ENCODE data around the gene NOP16. TPM values are rescaled to one million over a fixed set of nuclear protein-coding genes. Genes with fewer than 3 reads are reported as not detected.
A peak's percentile ranks its signal among the peaks of the same experiment; 100 is the strongest.

NOP16 gene
- total RNA-seq, 1 experiment from 2014 or later, result 103 TPM

DNA sequence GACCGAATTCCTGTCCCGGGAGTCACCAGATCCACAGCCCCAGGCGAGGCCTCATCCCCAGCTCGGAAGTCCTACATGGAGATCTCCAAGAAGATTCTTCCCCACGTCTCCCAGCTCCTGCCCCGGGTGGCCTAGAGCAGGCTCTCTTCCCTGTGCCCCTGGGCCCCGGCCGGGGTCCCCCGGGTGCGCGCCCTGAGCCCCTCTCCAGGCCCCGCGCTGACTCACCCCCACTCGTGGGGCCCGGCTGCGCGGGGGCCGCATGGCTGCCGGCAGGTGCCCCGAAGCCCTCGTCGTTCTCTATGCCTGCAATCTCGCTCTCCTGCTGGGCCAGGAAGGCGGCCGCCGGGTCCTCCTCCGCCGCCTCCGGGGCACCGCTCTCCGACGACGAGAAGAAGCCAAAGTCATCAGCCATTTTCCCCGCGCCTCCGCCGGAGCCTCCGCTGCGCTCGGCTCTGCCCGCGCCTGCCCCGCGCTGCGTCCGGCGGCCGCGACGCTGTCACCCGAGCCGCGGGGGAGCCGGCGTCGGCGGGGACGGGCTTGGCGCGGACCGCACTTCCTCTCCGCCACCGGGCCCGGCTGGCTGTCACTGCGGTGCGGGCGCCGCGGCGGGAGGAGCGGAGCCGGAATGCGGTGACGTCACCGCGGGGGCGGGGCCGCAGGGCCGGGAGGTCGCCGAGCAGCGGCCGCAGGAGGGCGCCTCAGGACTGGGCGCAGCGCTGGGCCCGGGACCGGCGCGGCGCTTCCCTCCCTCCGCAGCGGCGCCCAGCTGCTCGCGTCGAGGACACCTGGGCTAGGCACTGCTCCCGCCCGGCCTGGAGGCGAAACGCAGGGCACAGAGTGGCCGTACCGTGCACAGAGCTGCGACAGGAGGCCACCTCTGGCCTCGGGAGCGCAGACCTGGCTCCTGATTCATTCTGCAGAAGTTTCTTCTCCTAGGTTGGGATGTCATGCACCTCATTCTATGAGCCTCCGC, 27.8 kb upstream of the NOP16 start, which contains the start of gene CLTB:
Gene CLTB, minus strand, starts transcription at position 588 of the 973 bp plus-strand sequence. Its CDS starts 176 bp downstream, at position 412.
- ATAC-seq, result peak; percentile 83
- Histone ChIP-seq H3K4me2 (ENCODE audit: low read length) (peak within 1 kb of the TSS; percentile 92), H3K27ac (ENCODE audit: low read length) (peak within 1 kb of the TSS; percentile 69), H3K9me2 (replicated peaks; ENCODE audit: low read length) (no peaks in the 10 kb centered on the region), H3K9me3 (ENCODE audit: low read length) (no peaks in the 10 kb centered on the region), H3K4me3 (ENCODE audit: low read length) (peak within 1 kb of the TSS; percentile 94), H2AFZ (ENCODE audit: low read length) (peak within 1 kb of the TSS; percentile 82), H4K20me1 (ENCODE audit: low read length) (peaks cover 13% of the 10 kb centered on the region; the same call in 1 of the 2 replicates), H3K36me3 (ENCODE audit: low read depth, low read length) (no peaks in the 10 kb centered on the region), H3K4me1 (ENCODE audit: insufficient read depth, low read length) (peaks cover 59% of the 10 kb centered on the region), H3F3A (ENCODE audit: low read length, unreplicated experiment) (no peaks in the 10 kb centered on the region), H3K27me3 (ENCODE audit: low read length) (no peaks in the 10 kb centered on the region), H3K9ac (ENCODE audit: low read length) (peak within 1 kb of the TSS; percentile 85), H3K79me2 (ENCODE audit: low read length) (peaks cover 45% of the 10 kb centered on the region)
- ChIA-PET POLR2A (ENCODE audit: unreplicated experiment) (interaction anchor here (0.6 kb wide), 2 partner anchors 10 to 122 kb away, joined by 3 read pairs; no protein-coding TSS in a partner anchor), CTCF (interaction anchor here (0.6 to 1.7 kb wide), 7 partner anchors 11 to 185 kb away, joined by 3 to 14 read pairs (median 5); partner anchors contain the start of gene FAF2)
- TF ChIP-seq EZH2 (IDR thresholded peaks at IDR 0.05; ENCODE audit: low read length, unreplicated experiment), result no peak
- no peak for TF ChIP-seq EZH2phosphoT487 (IDR thresholded peaks at IDR 0.05; ENCODE audit: borderline replicate concordance, low read length)
- TF ChIP-seq, protein P1, sequence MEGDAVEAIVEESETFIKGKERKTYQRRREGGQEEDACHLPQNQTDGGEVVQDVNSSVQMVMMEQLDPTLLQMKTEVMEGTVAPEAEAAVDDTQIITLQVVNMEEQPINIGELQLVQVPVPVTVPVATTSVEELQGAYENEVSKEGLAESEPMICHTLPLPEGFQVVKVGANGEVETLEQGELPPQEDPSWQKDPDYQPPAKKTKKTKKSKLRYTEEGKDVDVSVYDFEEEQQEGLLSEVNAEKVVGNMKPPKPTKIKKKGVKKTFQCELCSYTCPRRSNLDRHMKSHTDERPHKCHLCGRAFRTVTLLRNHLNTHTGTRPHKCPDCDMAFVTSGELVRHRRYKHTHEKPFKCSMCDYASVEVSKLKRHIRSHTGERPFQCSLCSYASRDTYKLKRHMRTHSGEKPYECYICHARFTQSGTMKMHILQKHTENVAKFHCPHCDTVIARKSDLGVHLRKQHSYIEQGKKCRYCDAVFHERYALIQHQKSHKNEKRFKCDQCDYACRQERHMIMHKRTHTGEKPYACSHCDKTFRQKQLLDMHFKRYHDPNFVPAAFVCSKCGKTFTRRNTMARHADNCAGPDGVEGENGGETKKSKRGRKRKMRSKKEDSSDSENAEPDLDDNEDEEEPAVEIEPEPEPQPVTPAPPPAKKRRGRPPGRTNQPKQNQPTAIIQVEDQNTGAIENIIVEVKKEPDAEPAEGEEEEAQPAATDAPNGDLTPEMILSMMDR (conservative IDR thresholded peaks at IDR 0.05; ENCODE audit: low read depth, low read length), result peak; percentile 58
- BruUV-seq (replicated peaks), result no TSS peak
- intact Hi-C loops (cut with micrococcal nuclease), result loop anchor here (1.0 to 2.0 kb wide), 5 partner anchors 32 to 155 kb away; partner anchors contain the start of genes FAF2, KIAA1191 and RNF44
- DNase-seq, result peak; percentile 93

DNA sequence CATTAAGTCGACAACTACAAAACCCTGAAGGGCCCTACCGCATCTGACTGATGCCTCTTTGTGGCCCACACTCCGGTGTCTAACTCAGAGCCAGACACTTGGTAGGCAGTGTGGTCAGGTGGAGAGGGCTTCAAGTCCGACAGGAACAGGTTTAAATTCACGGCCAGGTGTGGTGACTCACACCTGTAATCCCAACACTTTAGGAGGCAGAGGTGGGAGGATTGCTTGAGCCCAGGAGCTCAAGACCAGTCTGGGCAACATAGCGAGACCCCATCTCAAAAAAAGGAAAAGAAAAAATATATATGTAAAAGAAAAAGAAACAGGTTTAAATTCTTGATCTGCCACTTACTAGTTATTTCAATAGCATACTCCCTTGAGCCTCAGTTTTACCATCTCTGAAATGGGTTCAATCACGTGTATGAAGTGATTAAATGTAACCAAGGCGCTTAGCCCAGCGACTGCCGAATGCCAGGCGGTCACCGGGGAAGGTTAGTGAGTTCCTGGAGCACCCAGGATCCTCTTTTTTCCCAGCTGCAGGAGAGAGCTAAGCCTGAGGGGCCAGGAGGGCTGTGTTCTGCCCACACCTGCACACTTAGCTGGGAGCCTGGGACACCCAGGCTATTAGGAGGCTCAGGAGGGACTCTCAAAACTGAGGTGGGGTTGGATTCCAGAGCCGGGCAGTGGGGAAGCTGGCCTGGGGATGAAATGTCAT, 27.0 kb upstream of the NOP16 start:
- Histone ChIP-seq H2AFZ (ENCODE audit: low read length) (peak overlapping the region; percentile 82; the same call in 1 of the 2 replicates), H3F3A (ENCODE audit: low read length, unreplicated experiment) (no peaks in the 10 kb centered on the region), H3K27me3 (ENCODE audit: low read length) (no peaks in the 10 kb centered on the region), H3K4me3 (ENCODE audit: low read length) (peak overlapping the region; percentile 94), H3K4me1 (ENCODE audit: insufficient read depth, low read length) (peaks cover 68% of the 10 kb centered on the region), H3K27ac (ENCODE audit: low read length) (peak overlapping the region; percentile 69), H3K4me2 (ENCODE audit: low read length) (peak overlapping the region; percentile 92), H3K9me3 (ENCODE audit: low read length) (no peaks in the 10 kb centered on the region), H3K9ac (ENCODE audit: low read length) (peak overlapping the region; percentile 85), H3K9me2 (replicated peaks; ENCODE audit: low read length) (no peaks in the 10 kb centered on the region), H4K20me1 (ENCODE audit: low read length) (peaks cover 16% of the 10 kb centered on the region; the same call in 1 of the 2 replicates), H3K79me2 (ENCODE audit: low read length) (peaks cover 51% of the 10 kb centered on the region), H3K36me3 (ENCODE audit: low read depth, low read length) (no peaks in the 10 kb centered on the region)
- intact Hi-C loops (cut with micrococcal nuclease), result loop anchor here (2.0 kb wide), 1 partner anchor 55 kb away; the partner anchor contains the start of gene KIAA1191
- TSS peak; percentile 47 for BruUV-seq (replicated peaks)
- DNase-seq (peak; percentile 67), ATAC-seq (no peak)
- ChIA-PET CTCF (interaction anchor here (0.6 to 1.4 kb wide), 2 partner anchors 32 to 186 kb away, joined by 4 to 5 read pairs; no protein-coding TSS in a partner anchor), POLR2A (ENCODE audit: unreplicated experiment) (interaction anchor here (0.6 kb wide), 2 partner anchors 9 to 123 kb away, joined by 3 read pairs; no protein-coding TSS in a partner anchor)
- TF ChIP-seq EZH2 (IDR thresholded peaks at IDR 0.05; ENCODE audit: low read length, unreplicated experiment) (no peak), EZH2phosphoT487 (IDR thresholded peaks at IDR 0.05; ENCODE audit: borderline replicate concordance, low read length) (no peak)
- TF ChIP-seq, protein P1 (conservative IDR thresholded peaks at IDR 0.05; ENCODE audit: low read depth, low read length), result no peak

All from PC-3 (cell line).